ENCODE data around the gene PPP2CA. TPM values are rescaled to one million over a fixed set of nuclear protein-coding genes. Genes with fewer than 3 reads are reported as not detected.

PPP2CA gene
- polyA plus RNA-seq, 4 donors, result 172 to 236 (median 195) TPM

GRCh38 chr5:134149571-134150303 is 76.1 kb downstream of the PPP2CA start:
- DNase-seq (ENCODE audit: low read depth in 4 of 4, low spot score in 3 of 4), result no peak

- DNase-seq (ENCODE audit: low read depth in 4 of 4, low spot score in 3 of 4), result no peak
Measured at GRCh38 chr5:134148986-134149539, 76.8 kb downstream of the PPP2CA start.

DNA sequence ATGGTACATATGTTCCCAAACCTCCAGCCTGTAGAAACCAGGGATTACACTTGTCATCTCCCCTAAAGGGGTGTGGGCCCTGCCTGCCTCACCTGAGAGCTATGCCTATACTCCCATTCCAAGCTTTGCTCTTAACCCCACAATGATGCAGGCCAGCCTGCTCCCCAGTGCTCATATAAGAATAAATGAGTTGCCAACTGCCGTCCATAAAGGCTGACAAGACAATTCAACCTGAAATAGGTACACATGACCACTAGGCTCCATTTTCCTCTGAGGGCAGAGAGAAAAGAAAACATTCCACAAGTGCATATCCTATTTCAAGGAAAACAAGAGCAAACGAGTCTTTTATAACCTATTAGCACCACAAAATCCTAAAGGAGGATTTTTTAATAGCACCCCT is 77.6 kb downstream of the PPP2CA start:
- DNase-seq (ENCODE audit: low read depth in 4 of 4, low spot score in 3 of 4), result peak in 1 of 4 donors; percentile 27

- DNase-seq (ENCODE audit: low read depth in 4 of 4, low spot score in 3 of 4), result no peak
Measured at GRCh38 chr5:134146651-134147518, 79.0 kb downstream of the PPP2CA start.

DNA sequence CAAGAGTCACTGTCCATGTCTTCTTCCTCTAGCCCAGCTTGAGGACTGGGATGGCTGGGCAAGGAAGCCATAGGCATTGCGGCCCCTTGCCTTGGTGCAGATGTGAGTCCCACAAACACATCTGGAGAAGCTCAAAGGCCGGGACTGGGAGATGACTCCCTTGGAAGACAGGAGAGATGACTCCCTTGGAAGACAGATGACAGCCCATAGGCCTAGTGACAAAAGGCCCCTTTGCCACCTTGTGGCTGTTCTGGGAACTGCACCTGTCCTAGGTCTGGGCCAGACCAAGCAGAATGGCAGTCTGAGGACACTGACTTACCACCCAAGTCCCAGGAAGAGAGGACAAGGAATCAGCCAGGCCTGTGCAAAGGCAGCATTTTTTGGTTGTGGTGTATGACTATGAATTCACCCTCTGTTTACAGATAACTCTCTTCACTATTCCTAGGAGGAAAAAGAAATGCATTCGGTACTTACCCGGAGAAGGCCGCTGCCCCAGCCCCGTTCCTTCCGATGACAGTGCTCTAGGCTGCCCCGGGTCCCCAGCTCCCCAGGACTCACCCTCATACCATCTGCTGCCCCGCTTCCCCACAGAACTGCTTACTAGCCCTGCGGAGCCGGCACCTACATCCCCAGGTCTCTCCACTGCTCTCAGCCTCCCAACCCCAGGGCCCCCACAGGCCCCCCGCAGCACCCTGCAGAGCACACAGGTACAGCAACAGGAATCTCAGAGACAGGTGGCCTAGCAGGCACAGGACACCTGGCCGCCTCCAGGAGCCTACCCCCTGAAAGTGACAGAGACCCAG is 79.9 kb downstream of the PPP2CA start:
- DNase-seq (ENCODE audit: low read depth in 4 of 4, low spot score in 3 of 4), result peak; percentile 35 to 50 (median 38)

GRCh38 chr5:134145041-134145757 is 80.7 kb downstream of the PPP2CA start:
- DNase-seq (ENCODE audit: low read depth in 4 of 4, low spot score in 3 of 4), result no peak

Other genes with a start within 250 kb of the PPP2CA start
- 100 to 1,000 TPM in 3 of 4 donors, 10 to 100 TPM in 1; 94.2 to 208 (median 180) TPM for gene VDAC1, start 221.1 kb downstream of the PPP2CA start, polyA plus RNA-seq (ENCODE audit: insufficient read length in 4 of 4)
- gene TCF7, start 111.4 kb downstream of the PPP2CA start, polyA plus RNA-seq (ENCODE audit: insufficient read length in 4 of 4), result 10 to 100 TPM in 3 of 4 donors, 1 to 10 TPM in 1; 3.6 to 17.2 (median 12.9) TPM
- gene SKP1, start 49.1 kb downstream of the PPP2CA start, polyA plus RNA-seq (ENCODE audit: insufficient read length in 4 of 4), result 100 to 1,000 TPM; 586 to 942 (median 756) TPM
- gene CDKL3, start 141.1 kb upstream of the PPP2CA start, polyA plus RNA-seq (ENCODE audit: insufficient read length in 4 of 4), result 1 to 10 TPM; 4.3 to 8.2 (median 6.1) TPM
- gene UBE2B, start 145.5 kb upstream of the PPP2CA start, polyA plus RNA-seq (ENCODE audit: insufficient read length in 4 of 4), result 100 to 1,000 TPM; 123 to 149 (median 134) TPM
- gene CDKN2AIPNL, start 185.8 kb upstream of the PPP2CA start, polyA plus RNA-seq (ENCODE audit: insufficient read length in 4 of 4), result 10 to 100 TPM; 20.3 to 33.7 (median 32.3) TPM